K562 (cell line): Measurements from ENCODE around the gene MOB1B. TPM values are rescaled to one million over a fixed set of nuclear protein-coding genes. Genes with fewer than 3 reads are reported as not detected.

ENCODE experiments used
- CEBPB ChIP-seq: fragments of 450-650 bp; IDR thresholded peaks from 2 replicates; pipeline ENCODE4 v1.6.1; 2016; ENCODE audit warnings: missing genetic modification characterization, missing compliant biosample characterization
- ELF4 ChIP-seq: fragments of 450-650 bp; formaldehyde crosslinking; IDR thresholded peaks from 2 replicates; pipeline ENCODE4 v1.4.0; 2022; ENCODE audit warnings: missing genetic modification characterization
- ETS1 ChIP-seq: conservative IDR thresholded peaks from 2 replicates; pipeline ENCODE4 v1.6.1; 2011; ENCODE audit warnings: low read depth, mild to moderate bottlenecking, low read length; ENCODE audit not compliant: control insufficient read depth
- GABPB2 ChIP-seq: fragments of 250-450 bp; sonication (Bioruptor Pico); conservative IDR thresholded peaks from 2 replicates; pipeline ENCODE4 v1.5.1; 2021; ENCODE audit warnings: mild to moderate bottlenecking
- KLF13 ChIP-seq: fragments of 450-650 bp; IDR thresholded peaks from 2 replicates; pipeline ENCODE4 v1.6.1; 2016; ENCODE audit warnings: missing genetic modification characterization, low read depth, mild to moderate bottlenecking, missing compliant biosample characterization, moderate library complexity, borderline replicate concordance
- NFYB ChIP-seq: IDR thresholded peaks from 2 replicates; pipeline ENCODE4 v1.6.1; 2011; ENCODE audit warnings: mild to moderate bottlenecking, moderate library complexity; ENCODE audit not compliant: insufficient read length; ENCODE audit errors: extremely low read depth
- PHB2 ChIP-seq: fragments of 450-650 bp; IDR thresholded peaks from 2 replicates; pipeline ENCODE4 v1.6.1; 2017; ENCODE audit warnings: low read depth
- PHTF2 ChIP-seq: fragments of 250-450 bp; sonication (Bioruptor Pico); IDR thresholded peaks from 2 replicates; pipeline ENCODE4 v1.5.0; 2021; ENCODE audit warnings: mild to moderate bottlenecking
- POLR2AphosphoS2 ChIP-seq: IDR thresholded peaks from 2 replicates; pipeline ENCODE4 v1.6.1; 2012; ENCODE audit warnings: low read length, improper control_type of control experiment
- POU5F1 ChIP-seq: fragments of 150-350 bp; IDR thresholded peaks from 2 replicates; pipeline ENCODE4 v1.6.1; 2014; ENCODE audit warnings: borderline replicate concordance, low read length, low read depth, mild to moderate bottlenecking; ENCODE audit not compliant: partially characterized antibody
- ZC3H8 ChIP-seq: fragments of 450-650 bp; IDR thresholded peaks from 2 replicates; pipeline ENCODE4 v1.6.1; 2017
- ZNF174 ChIP-seq: fragments of 250-450 bp; sonication (Bioruptor Pico); IDR thresholded peaks from 2 replicates; pipeline ENCODE4 v1.4.0; 2020; ENCODE audit warnings: mild to moderate bottlenecking
- ZNF518B ChIP-seq: fragments of 250-450 bp; sonication (Bioruptor Pico); IDR thresholded peaks from 2 replicates; pipeline ENCODE4 v1.5.0; 2021; ENCODE audit warnings: mild to moderate bottlenecking, moderate library complexity
- ZNF644 ChIP-seq: fragments of 200-800 bp; sonication (Bioruptor generic); IDR thresholded peaks from 2 replicates; pipeline ENCODE4 v1.6.1; 2016; ENCODE audit warnings: low read depth, missing genetic modification characterization, missing compliant biosample characterization
- ZNF75A ChIP-seq: fragments of 450-650 bp; formaldehyde crosslinking; IDR thresholded peaks from 2 replicates; pipeline ENCODE4 v1.4.0; 2020; ENCODE audit warnings: mild to moderate bottlenecking
- ZNF77 ChIP-seq: fragments of 250-450 bp; sonication (Bioruptor Pico); IDR thresholded peaks from 2 replicates; pipeline ENCODE4 v1.5.0; 2020
- polyA plus RNA-seq, 8 experiments: library from polyadenylated mRNA; depleted of rRNA in 4 of 8; stranded (reverse) in 5 of 8; unstranded in 3 of 8; fragments of >200 nt; fragmentation: Nextera tagmentation in 2 of 8; fragmentation: Illumina TruSeq in 1 of 8; extraction: Ambion mirVana in 2 of 8; extraction: Trizol in 1 of 8; gene quantifications; 2 replicates each; pipeline versions ENCODE4 v1.2.1 to v1.2.3, GENCODE V29; 2011 to 2014; ENCODE audit warnings: inconsistent platforms in 1 of 8, missing spikeins in 1 of 8
- total RNA-seq, 7 experiments: library from RNA; depleted of rRNA in 6 of 7; stranded (reverse); fragments of >200 nt in 6 of 7; fragmentation: Illumina TruSeq in 2 of 7; extraction: Trizol in 2 of 7; gene quantifications; 2 replicates each; pipeline versions ENCODE4 v1.2.1 to v1.2.3, GENCODE V29; 2011 to 2021; ENCODE audit warnings: low replicate concordance in 1 of 7
- TF ChIP-seq, protein P1 (sequence below): sonication (generic); formaldehyde crosslinking; IDR thresholded peaks from 2 replicates; pipeline ENCODE4 v1.8.0; 2023; ENCODE audit warnings: missing genetic modification reagents, mild to moderate bottlenecking, borderline replicate concordance
- TF ChIP-seq, protein P2 (sequence below): fragments of 250-450 bp; sonication (Bioruptor Pico); IDR thresholded peaks from 2 replicates; pipeline ENCODE4 v1.4.0; 2020; ENCODE audit warnings: mild to moderate bottlenecking

MOB1B gene
- total and polyA plus RNA-seq, 9 of the 15 experiments (the other 6 are each of a cell fraction or from before 2014, with no cell fraction given) = 8.4 to 37.8 (median 19.0) TPM

GRCh38 chr4:70992391-70992881, 90.3 kb downstream of the MOB1B start (continued):
- TF ChIP-seq ETS1 (no peak), ZNF644 (tag) (no peak), POU5F1 (no peak), ZNF75A (CRISPR knock-in tag) (no peak), POLR2AphosphoS2 (peak; percentile 81; the same call in 1 of the 2 replicates), ZNF518B (CRISPR knock-in tag) (no peak), GABPB2 (CRISPR knock-in tag) (no peak), KLF13 (no peak), ZNF174 (CRISPR knock-in tag) (no peak), PHTF2 (CRISPR knock-in tag) (no peak), ELF4 (no peak), NFYB (peak; percentile 61), PHB2 (0 out of 2 replicates have a peak, but pooled peaks have one; percentile 42), CEBPB (tag) (peak; percentile 64), ZNF77 (CRISPR knock-in tag) (no peak), ZC3H8 (no peak)
- TF ChIP-seq, protein P1, sequence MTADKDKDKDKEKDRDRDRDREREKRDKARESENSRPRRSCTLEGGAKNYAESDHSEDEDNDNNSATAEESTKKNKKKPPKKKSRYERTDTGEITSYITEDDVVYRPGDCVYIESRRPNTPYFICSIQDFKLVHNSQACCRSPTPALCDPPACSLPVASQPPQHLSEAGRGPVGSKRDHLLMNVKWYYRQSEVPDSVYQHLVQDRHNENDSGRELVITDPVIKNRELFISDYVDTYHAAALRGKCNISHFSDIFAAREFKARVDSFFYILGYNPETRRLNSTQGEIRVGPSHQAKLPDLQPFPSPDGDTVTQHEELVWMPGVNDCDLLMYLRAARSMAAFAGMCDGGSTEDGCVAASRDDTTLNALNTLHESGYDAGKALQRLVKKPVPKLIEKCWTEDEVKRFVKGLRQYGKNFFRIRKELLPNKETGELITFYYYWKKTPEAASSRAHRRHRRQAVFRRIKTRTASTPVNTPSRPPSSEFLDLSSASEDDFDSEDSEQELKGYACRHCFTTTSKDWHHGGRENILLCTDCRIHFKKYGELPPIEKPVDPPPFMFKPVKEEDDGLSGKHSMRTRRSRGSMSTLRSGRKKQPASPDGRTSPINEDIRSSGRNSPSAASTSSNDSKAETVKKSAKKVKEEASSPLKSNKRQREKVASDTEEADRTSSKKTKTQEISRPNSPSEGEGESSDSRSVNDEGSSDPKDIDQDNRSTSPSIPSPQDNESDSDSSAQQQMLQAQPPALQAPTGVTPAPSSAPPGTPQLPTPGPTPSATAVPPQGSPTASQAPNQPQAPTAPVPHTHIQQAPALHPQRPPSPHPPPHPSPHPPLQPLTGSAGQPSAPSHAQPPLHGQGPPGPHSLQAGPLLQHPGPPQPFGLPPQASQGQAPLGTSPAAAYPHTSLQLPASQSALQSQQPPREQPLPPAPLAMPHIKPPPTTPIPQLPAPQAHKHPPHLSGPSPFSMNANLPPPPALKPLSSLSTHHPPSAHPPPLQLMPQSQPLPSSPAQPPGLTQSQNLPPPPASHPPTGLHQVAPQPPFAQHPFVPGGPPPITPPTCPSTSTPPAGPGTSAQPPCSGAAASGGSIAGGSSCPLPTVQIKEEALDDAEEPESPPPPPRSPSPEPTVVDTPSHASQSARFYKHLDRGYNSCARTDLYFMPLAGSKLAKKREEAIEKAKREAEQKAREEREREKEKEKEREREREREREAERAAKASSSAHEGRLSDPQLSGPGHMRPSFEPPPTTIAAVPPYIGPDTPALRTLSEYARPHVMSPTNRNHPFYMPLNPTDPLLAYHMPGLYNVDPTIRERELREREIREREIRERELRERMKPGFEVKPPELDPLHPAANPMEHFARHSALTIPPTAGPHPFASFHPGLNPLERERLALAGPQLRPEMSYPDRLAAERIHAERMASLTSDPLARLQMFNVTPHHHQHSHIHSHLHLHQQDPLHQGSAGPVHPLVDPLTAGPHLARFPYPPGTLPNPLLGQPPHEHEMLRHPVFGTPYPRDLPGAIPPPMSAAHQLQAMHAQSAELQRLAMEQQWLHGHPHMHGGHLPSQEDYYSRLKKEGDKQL (CRISPR knock-in tag) = no peak
- TF ChIP-seq, protein P2, sequence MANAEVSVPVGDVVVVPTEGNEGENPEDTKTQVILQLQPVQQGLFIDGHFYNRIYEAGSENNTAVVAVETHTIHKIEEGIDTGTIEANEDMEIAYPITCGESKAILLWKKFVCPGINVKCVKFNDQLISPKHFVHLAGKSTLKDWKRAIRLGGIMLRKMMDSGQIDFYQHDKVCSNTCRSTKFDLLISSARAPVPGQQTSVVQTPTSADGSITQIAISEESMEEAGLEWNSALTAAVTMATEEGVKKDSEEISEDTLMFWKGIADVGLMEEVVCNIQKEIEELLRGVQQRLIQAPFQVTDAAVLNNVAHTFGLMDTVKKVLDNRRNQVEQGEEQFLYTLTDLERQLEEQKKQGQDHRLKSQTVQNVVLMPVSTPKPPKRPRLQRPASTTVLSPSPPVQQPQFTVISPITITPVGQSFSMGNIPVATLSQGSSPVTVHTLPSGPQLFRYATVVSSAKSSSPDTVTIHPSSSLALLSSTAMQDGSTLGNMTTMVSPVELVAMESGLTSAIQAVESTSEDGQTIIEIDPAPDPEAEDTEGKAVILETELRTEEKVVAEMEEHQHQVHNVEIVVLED = no peak
